GM19025 (cell line): ENCODE measurements around the gene KRTAP10-8.
"Not testable (repeated sequence)": the region's sequence is repeated elsewhere in the genome, so short reads cannot be mapped to it uniquely, and the experiment has no call there.

Source experiments
- ATAC-seq: cut with Tn5 transposase; IDR thresholded peaks from one replicate; pipeline ENCODE4 v1.9.1; 2021; ENCODE audit warnings: mild to moderate bottlenecking, low read depth, moderate library complexity; ENCODE audit not compliant: unreplicated experiment

Gene KRTAP10-8

DNA sequence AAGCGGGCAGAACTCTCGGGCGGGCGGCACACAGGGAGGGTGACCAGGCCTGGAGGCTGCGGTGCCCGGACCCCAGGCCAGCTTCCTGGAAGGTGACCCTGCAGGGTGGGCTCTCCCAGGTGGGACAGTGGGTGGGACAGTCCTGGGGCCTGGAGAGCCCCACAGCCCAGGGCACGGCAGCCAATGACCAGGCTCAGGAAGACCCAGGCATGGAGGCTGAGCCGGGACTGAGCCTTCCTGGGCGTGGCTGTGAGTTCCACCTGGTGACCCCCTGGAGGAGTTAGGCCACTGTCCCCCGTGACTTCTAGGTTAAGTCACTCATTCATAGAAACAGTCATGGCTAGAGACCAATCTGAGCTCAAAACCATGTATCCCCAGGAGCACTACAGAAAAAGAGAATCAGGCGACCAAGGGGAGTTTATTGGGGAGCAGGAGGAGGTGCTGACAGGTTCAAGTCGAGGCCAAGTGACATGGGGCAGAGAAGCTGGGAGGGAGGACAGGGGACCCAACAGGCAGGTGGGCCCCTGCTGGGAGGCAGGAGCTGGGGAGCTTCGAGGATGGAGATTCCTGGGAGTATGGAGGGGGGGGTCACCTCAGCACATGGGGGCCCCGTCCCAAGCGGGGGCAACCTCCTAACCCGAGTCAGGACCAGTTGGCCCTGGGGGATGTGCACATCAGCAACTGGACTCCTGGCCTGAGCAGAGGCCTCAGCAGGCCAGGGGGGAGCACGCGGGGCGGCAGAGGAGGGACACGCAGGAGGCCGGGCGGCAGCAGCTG lies 32.6 kb upstream of the KRTAP10-8 start:
- no peak for ATAC-seq

DNA sequence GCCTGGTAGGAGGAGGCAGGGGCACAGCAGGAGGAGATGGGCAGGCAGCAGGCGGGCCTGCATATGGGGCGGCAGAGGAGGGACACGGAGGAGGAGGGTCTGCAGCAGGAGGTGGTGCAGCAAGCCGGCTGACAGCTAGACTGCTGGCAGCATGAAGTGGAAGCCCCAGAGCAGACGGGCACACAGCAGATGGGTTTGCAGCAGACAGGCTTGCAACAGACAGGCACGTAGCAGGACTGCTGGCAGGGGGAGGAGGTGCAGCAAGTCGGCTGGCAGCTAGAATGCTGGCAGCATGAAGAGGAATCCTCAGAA lies 32.1 kb upstream of the KRTAP10-8 start:
- ATAC-seq = no peak

DNA sequence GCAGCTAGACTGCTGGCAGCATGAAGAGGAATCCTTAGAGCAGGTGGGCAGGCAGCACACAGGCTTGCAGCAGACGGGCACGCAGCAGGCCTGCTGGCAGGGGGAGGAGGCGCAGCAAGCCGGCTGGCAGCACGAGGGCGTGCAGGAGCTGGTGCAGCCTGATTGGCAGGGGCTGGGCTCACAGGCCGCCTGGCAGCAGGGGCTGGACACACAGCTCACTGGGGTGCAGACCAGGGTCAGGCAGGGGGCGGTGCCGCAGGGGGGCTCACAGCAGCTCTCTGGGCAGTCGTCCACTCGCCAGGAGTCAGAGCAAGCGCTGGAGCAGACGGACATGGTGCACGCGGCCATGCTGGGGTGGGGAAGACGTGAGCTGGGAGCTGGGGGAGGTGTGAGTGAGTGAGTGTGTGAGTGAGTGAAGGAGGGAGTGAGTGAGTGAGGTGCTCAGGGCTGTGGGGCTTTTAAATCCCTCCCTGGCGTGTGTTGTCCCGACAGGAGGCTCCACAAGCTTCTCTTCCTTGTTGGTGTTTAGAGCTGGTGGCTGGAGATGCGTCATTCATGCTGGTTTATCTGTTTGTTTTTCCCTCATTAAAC lies 31.6 kb upstream of the KRTAP10-8 start, which contains the start of gene KRTAP10-5:
KRTAP10-5 (minus strand) TSS at position 374 of the 591 bp plus-strand sequence; CDS start at position 348, 26 bp downstream.
- not testable (repeated sequence) for ATAC-seq

- no peak for ATAC-seq
These were observed 30.7 kb upstream of the KRTAP10-8 start for GRCh38 chr21:44581158-44581557.

GRCh38 chr21:44582055-44582454 lies 29.8 kb upstream of the KRTAP10-8 start:
- ATAC-seq = no peak

- no peak for ATAC-seq
These were observed 28.6 kb upstream of the KRTAP10-8 start for GRCh38 chr21:44583089-44583799.

- no peak for ATAC-seq
These were observed 28.1 kb upstream of the KRTAP10-8 start for GRCh38 chr21:44583800-44584147.

- no peak for ATAC-seq
These were observed 26.0 kb upstream of the KRTAP10-8 start for GRCh38 chr21:44585892-44586291.

- ATAC-seq = no peak
These were observed 22.8 kb upstream of the KRTAP10-8 start for GRCh38 chr21:44589094-44589493.

DNA sequence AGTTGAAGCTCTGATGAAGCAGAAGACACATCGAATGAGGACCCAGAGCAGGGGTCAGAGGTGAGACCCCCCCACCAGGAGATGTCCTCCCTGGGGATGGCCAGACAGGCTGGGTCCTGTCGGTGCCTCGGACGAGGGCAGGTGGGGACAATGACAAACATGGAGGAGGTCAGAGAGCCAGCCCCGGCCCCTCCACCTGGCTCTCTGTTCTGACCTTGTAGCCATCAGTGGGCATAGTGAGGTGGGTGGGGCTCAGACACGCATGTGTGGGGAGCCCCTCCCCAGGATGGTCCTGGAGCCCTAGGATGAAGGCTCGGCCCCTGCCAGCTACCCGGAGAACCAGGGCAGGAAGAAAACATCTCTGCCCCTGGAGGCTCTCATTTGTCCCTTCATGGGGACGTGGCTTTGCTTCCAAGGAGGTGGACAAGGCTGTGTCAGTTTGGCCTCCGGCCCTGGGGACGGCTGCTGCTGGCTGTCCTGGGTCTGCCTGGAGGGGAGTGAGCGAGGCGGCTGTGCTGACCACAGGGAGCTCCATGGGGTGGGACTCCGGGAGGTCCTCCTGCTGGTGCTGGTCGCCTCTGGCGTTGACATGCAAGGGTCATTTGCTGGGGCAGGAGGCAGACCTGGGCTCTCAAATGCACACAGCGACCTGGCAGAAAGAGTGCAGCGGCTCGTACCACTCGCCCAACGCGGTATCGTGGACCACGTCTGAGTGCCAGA lies 22.1 kb upstream of the KRTAP10-8 start:
- no peak for ATAC-seq

DNA sequence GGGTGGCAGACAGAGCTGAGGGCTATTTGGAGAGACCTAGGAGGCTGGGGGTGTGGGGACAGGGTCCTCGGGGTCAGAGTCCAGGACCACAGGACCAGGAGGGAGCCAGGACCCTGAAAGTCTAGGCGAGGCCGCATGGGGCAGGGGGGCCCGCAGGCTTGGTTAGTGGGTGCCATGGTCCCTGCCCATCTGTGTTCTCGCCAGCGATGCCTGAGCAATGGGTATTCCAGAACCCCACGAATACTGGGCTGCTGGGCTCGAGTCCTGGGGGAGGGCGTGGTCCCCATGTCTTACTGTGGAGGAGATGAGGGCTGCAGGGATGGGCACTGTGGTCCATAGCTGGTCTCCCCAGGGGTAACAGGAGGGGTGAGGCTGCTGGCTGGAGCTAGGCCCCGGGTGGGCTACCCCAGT lies 21.6 kb upstream of the KRTAP10-8 start:
- no peak for ATAC-seq

GRCh38 chr21:44590897-44591800 lies 20.7 kb upstream of the KRTAP10-8 start:
- ATAC-seq = not testable (repeated sequence)

GRCh38 chr21:44591801-44592130 lies 20.1 kb upstream of the KRTAP10-8 start:
- not testable (repeated sequence) for ATAC-seq

DNA sequence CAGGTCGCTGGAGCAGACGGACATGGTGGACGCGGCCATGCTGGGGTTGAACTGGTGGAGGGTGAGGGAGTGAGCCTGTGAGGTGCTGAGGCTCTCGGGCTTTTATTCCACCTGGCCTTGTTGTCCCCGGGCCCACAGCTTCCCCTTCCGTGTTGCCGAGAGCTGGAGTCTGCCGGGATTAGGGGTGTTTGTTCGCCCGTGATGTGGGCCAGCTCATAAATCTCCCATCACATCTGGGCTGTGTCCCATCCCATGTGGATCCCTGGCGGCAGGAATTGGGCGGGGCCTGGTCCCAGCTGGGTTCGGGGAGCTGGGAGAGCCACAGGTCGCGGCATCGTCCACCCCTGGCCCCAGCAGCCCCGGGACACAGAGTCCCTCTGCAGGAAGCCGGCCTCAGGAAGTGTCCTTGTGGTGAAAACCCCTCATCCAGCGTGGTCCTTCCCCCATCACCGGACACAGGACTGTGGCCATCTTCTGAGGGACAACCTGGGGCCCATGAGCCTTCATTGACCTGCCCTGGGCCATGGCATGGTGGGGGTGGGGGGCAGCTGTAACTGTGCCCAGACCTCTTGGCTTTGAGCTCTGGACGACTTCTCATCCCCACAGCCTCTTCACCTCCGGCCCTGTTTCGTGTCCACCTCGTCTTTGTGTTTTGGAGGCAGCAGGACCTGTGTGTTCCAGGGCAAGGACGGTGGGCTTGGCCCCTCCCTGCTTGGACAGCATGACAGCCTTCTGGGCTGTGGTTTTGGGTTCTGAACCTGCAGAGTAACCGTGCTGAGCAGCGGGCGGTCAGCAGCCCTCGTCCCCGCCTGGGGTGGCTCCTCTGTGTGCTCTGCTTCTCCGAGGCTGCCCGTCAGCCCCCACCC lies 19.2 kb upstream of the KRTAP10-8 start, which contains the start of gene KRTAP10-6:
KRTAP10-6 (minus strand) TSS at position 60 of the 866 bp plus-strand sequence; CDS start at position 39, 21 bp downstream.
- ATAC-seq = no peak

- ATAC-seq = no peak
These were observed 18.1 kb upstream of the KRTAP10-8 start for GRCh38 chr21:44593598-44594405.

DNA sequence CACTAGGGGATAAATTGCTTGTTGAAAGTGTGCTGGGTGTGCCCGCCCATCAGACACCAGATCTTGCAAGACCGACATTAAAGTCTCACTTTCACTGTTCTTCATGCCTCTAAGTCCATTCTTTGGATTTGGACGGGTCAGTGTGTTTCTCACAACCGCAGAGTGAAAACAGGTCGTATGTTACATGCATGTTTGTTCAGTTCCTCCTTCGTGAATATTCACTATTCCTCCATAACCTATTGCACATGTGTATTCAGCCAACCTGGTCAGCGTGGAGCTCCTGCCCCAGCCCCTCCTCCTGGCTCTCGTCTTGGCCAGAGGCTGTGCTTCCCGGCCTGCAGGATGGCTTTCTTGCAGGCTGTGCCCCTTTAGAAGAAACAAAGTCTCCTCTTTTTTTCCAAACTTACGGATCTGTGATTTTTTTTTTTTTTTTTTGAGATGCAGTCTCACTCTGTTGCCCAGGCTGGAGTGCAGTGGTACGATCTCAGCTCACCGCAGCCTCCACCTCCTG lies 17.4 kb upstream of the KRTAP10-8 start:
- no peak for ATAC-seq

GRCh38 chr21:44595524-44595923 lies 16.4 kb upstream of the KRTAP10-8 start:
- no peak for ATAC-seq
